Neural progenitor cell (in vitro differentiated cells): ENCODE data around the gene MED12L. TPM values are rescaled to one million over a fixed set of nuclear protein-coding genes. Genes with fewer than 3 reads are reported as not detected.

ENCODE experiments used
- DNase-seq: peaks from one replicate; pipeline ENCODE4 v3.0.0-alpha.2; 2016; ENCODE audit warnings: low spot score
- H2AFZ ChIP-seq: fragments of 200-600 bp; sonication (generic); replicated peaks from 2 replicates; pipeline ENCODE4 v1.6.1; 2016; ENCODE audit warnings: antibody characterized with exemption
- H3F3A ChIP-seq: fragments of 200-600 bp; sonication (generic); 2 replicates; pipeline ENCODE4 v1.6.1; 2016; ENCODE audit warnings: antibody characterized with exemption, low read depth
- H3K27ac ChIP-seq: fragments of 200-600 bp; sonication (generic); 2 replicates; pipeline ENCODE4 v1.5.1; 2016; ENCODE audit warnings: mild to moderate bottlenecking
- H3K27me3 ChIP-seq: fragments of 200-600 bp; sonication (generic); 2 replicates; pipeline ENCODE4 v1.6.1; 2016; ENCODE audit warnings: mild to moderate bottlenecking, moderate library complexity
- H3K36me3 ChIP-seq: fragments of 200-600 bp; sonication (generic); 2 replicates; pipeline ENCODE4 v1.5.1; 2016
- H3K4me1 ChIP-seq: fragments of 200-600 bp; sonication (generic); 2 replicates; pipeline ENCODE4 v1.6.1; 2016; ENCODE audit warnings: mixed run types
- H3K4me2 ChIP-seq: fragments of 200-600 bp; sonication (generic); 2 replicates; pipeline ENCODE4 v1.6.1; 2016
- H3K4me3 ChIP-seq: fragments of 200-600 bp; sonication (generic); 2 replicates; pipeline ENCODE4 v1.5.1; 2016
- H3K79me2 ChIP-seq: fragments of 200-600 bp; sonication (generic); 2 replicates; pipeline ENCODE4 v1.6.1; 2016; ENCODE audit warnings: low read depth
- H3K9ac ChIP-seq: fragments of 200-600 bp; sonication (generic); 2 replicates; pipeline ENCODE4 v1.6.1; 2016
- H3K9me3 ChIP-seq: fragments of 200-600 bp; sonication (generic); 2 replicates; pipeline ENCODE4 v1.5.1; 2016; ENCODE audit warnings: low read depth
- H4K20me1 ChIP-seq: fragments of 200-600 bp; sonication (generic); 2 replicates; pipeline ENCODE4 v1.6.1; 2016; ENCODE audit warnings: low read depth
- H3K27ac Mint-ChIP-seq: 3 replicates; pipeline ENCODE4 v1.8.0; 2021; ENCODE audit warnings: mixed read lengths
- H3K27me3 Mint-ChIP-seq: 2 replicates; pipeline ENCODE4 v1.8.0; 2022; ENCODE audit warnings: low read depth, mild to moderate bottlenecking, inconsistent platforms, moderate library complexity, mixed read lengths; ENCODE audit not compliant: insufficient read depth
- H3K36me3 Mint-ChIP-seq: 3 replicates; pipeline ENCODE4 v1.8.0; 2021; ENCODE audit warnings: mixed read lengths
- H3K4me1 Mint-ChIP-seq: 3 replicates; pipeline ENCODE4 v1.8.0; 2021; ENCODE audit warnings: mixed read lengths
- H3K4me3 Mint-ChIP-seq: 3 replicates; pipeline ENCODE4 v1.8.0; 2021; ENCODE audit warnings: mild to moderate bottlenecking, moderate library complexity, mixed read lengths
- H3K9me3 Mint-ChIP-seq: 3 replicates; pipeline ENCODE4 v1.8.0; 2020; ENCODE audit warnings: mixed read lengths
- CTCF ChIP-seq: fragments of 200-600 bp; sonication (generic); IDR thresholded peaks from 2 replicates; pipeline ENCODE4 v1.5.1; 2017; ENCODE audit warnings: antibody characterized with exemption, mild to moderate bottlenecking
- EZH2 ChIP-seq: fragments of 200-600 bp; sonication (generic); IDR thresholded peaks from 2 replicates; pipeline ENCODE4 v1.6.1; 2017; ENCODE audit warnings: antibody characterized with exemption, mild to moderate bottlenecking, moderate library complexity
- EZH2phosphoT487 ChIP-seq: fragments of 200-600 bp; sonication (generic); IDR thresholded peaks from 2 replicates; pipeline ENCODE4 v1.6.1; 2017; ENCODE audit warnings: antibody characterized with exemption
- total RNA-seq: library from RNA; depleted of rRNA; stranded (reverse); fragments of >200 nt; gene quantifications from 2 replicates; pipeline ENCODE4 v1.2.3, GENCODE V29; 2015; ENCODE audit warnings: low replicate concordance

The MED12L gene
- total RNA-seq, 1 donor from 2014 or later: 16.5 TPM

- peaks cover 13% of the 10 kb centered on the region for H3K27me3 ChIP-seq
- no peak overlapping the region for H3K27ac ChIP-seq
- H4K20me1 ChIP-seq: peaks cover 12% of the 10 kb centered on the region
- H3K36me3 ChIP-seq: no peaks in the 10 kb centered on the region
- Mint-ChIP-seq H3K27ac (peak overlapping the region; percentile 48), H3K36me3 (no peaks in the 10 kb centered on the region), H3K4me1 (peaks cover 35% of the 10 kb centered on the region), H3K9me3 (no peaks in the 10 kb centered on the region), H3K27me3 (peaks cover 4% of the 10 kb centered on the region), H3K4me3 (peak overlapping the region; percentile 87)
- H3K4me2 ChIP-seq: peak overlapping the region; percentile 34
- H3K4me1 ChIP-seq: peaks cover 30% of the 10 kb centered on the region
- no peaks in the 10 kb centered on the region for H3K9me3 ChIP-seq
- DNase-seq: no peak
- peaks cover 33% of the 10 kb centered on the region for H3F3A ChIP-seq
- H3K79me2 ChIP-seq: peaks cover 10% of the 10 kb centered on the region
- no peak overlapping the region for H3K9ac ChIP-seq
- no peak overlapping the region for H2AFZ ChIP-seq
- no peak overlapping the region for H3K4me3 ChIP-seq
- TF ChIP-seq CTCF (no peak), EZH2phosphoT487 (no peak), EZH2 (no peak)
Measured at GRCh38 chr3:151082880-151083838, 2.3 kb upstream of the MED12L start.

DNA sequence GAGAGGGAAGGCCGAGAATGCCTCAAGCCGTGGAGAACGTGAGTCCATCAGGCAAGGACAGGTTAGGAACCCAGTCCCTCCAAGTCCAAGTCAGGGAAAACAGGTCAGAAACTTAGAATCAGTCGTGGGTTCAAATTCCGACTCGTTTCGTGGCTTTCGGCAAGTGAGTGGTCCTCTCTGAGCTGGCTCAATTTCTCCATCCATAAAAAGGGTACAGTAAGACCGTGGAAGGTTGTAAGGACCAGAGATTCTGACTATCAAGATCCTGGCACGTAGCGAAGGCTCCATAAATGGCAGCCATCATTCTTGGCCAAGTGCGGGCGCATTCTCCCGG, 604 bp upstream of the MED12L start:
- peaks cover 40% of the 10 kb centered on the region for H3K4me1 Mint-ChIP-seq
- peak overlapping the region; percentile 85 for H3K4me3 ChIP-seq
- H3F3A ChIP-seq: peaks cover 33% of the 10 kb centered on the region
- peaks cover 15% of the 10 kb centered on the region for H3K27me3 ChIP-seq
- no peaks in the 10 kb centered on the region for H3K36me3 ChIP-seq
- H2AFZ ChIP-seq: peak overlapping the region; percentile 87
- H3K27me3 Mint-ChIP-seq: peaks cover 4% of the 10 kb centered on the region
- H3K9me3 Mint-ChIP-seq: no peaks in the 10 kb centered on the region
- H3K4me3 Mint-ChIP-seq: peak overlapping the region; percentile 87
- H4K20me1 ChIP-seq: peaks cover 25% of the 10 kb centered on the region
- no peak for TF ChIP-seq CTCF
- no peak for TF ChIP-seq EZH2
- no peak for TF ChIP-seq EZH2phosphoT487
- peak overlapping the region; percentile 94 for H3K4me2 ChIP-seq
- peaks cover 3% of the 10 kb centered on the region for H3K36me3 Mint-ChIP-seq
- H3K9me3 ChIP-seq: no peaks in the 10 kb centered on the region
- peaks cover 27% of the 10 kb centered on the region for H3K79me2 ChIP-seq
- H3K9ac ChIP-seq: no peak overlapping the region
- peaks cover 33% of the 10 kb centered on the region for H3K4me1 ChIP-seq
- H3K27ac Mint-ChIP-seq: peak overlapping the region; percentile 57
- H3K27ac ChIP-seq: no peak overlapping the region
- no peak for DNase-seq

- no peak overlapping the region for H3K27ac ChIP-seq
- H3K27ac Mint-ChIP-seq: no peak overlapping the region
- H3K4me1 ChIP-seq: peaks cover 33% of the 10 kb centered on the region
- no peak overlapping the region for H3K9ac ChIP-seq
- H3K36me3 ChIP-seq: no peaks in the 10 kb centered on the region
- DNase-seq: peak; percentile 77
- TF ChIP-seq EZH2 (no peak), CTCF (peak; percentile 20)
- peaks cover 40% of the 10 kb centered on the region for H3K4me1 Mint-ChIP-seq
- H3K4me3 Mint-ChIP-seq: peak overlapping the region; percentile 96
- peaks cover 36% of the 10 kb centered on the region for H3K79me2 ChIP-seq
- peaks cover 8% of the 10 kb centered on the region for H3K36me3 Mint-ChIP-seq
- H4K20me1 ChIP-seq: peaks cover 27% of the 10 kb centered on the region
- H3K4me2 ChIP-seq: peak overlapping the region; percentile 94
- no peaks in the 10 kb centered on the region for H3K9me3 Mint-ChIP-seq
- no peaks in the 10 kb centered on the region for H3K9me3 ChIP-seq
- peak overlapping the region; percentile 85 for H3K4me3 ChIP-seq
- H3K27me3 ChIP-seq: peaks cover 15% of the 10 kb centered on the region
- H2AFZ ChIP-seq: peak overlapping the region; percentile 87
- H3F3A ChIP-seq: peaks cover 33% of the 10 kb centered on the region
- peaks cover 4% of the 10 kb centered on the region for H3K27me3 Mint-ChIP-seq
Measured at GRCh38 chr3:151085889-151086483, 522 bp downstream of the MED12L start.
